GM12801 (cell line): Measurements from ENCODE around the gene DRD4.

Experiments
- CTCF ChIP-seq: IDR thresholded peaks from one replicate; pipeline ENCODE4 v1.5.1; 2011; ENCODE audit warnings: control low read depth; ENCODE audit not compliant: insufficient read length; ENCODE audit errors: extremely low read depth

The DRD4 gene

GRCh38 chr11:619628-620050, 17.4 kb upstream of the DRD4 start:
- no peak for TF ChIP-seq CTCF

GRCh38 chr11:620201-620600, 16.9 kb upstream of the DRD4 start:
- TF ChIP-seq CTCF: no peak

- no peak for TF ChIP-seq CTCF
Measured at GRCh38 chr11:620935-621814, 15.9 kb upstream of the DRD4 start.

GRCh38 chr11:621838-622237, 15.2 kb upstream of the DRD4 start:
- TF ChIP-seq CTCF: no peak

GRCh38 chr11:623349-623869, 13.7 kb upstream of the DRD4 start:
- TF ChIP-seq CTCF: no peak

- no peak for TF ChIP-seq CTCF
Measured at GRCh38 chr11:623999-624704, 12.9 kb upstream of the DRD4 start.

GRCh38 chr11:624705-625635, 12.1 kb upstream of the DRD4 start, which contains the start of gene CDHR5:
Gene CDHR5, minus strand, starts transcription at chr11:624955. Its CDS starts 53 bp downstream, at chr11:624902.
- no peak for TF ChIP-seq CTCF
